ENCODE data around the gene CCL13. TPM values are rescaled to one million over a fixed set of nuclear protein-coding genes. Genes with fewer than 3 reads are reported as not detected.

Gene CCL13
- polyA plus RNA-seq, 1 of the 3 experiments (the other 2 are of a cell fraction) = not detected

GRCh38 chr17:34399725-34400124 lies 43.4 kb downstream of the CCL13 start:
- H2AFZ ChIP-seq (ENCODE audit: low read depth) = no peak overlapping the region
- H3F3A ChIP-seq (replicated peaks; ENCODE audit: insufficient read depth) = no peaks in the 10 kb centered on the region
- no peak for TF ChIP-seq RAD21 (IDR thresholded peaks at IDR 0.05; ENCODE audit: low read length)
- TF ChIP-seq POLR2AphosphoS5 (IDR thresholded peaks at IDR 0.05; ENCODE audit: low read depth, low read length) = no peak
- no peak for TF ChIP-seq NRF1 (IDR thresholded peaks at IDR 0.05; ENCODE audit: low read depth, low read length)
- TF ChIP-seq, protein P1, sequence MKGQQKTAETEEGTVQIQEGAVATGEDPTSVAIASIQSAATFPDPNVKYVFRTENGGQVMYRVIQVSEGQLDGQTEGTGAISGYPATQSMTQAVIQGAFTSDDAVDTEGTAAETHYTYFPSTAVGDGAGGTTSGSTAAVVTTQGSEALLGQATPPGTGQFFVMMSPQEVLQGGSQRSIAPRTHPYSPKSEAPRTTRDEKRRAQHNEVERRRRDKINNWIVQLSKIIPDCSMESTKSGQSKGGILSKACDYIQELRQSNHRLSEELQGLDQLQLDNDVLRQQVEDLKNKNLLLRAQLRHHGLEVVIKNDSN (IDR thresholded peaks at IDR 0.05; ENCODE audit: borderline replicate concordance, low read depth) = no peak
- TF ChIP-seq FOXJ3 (CRISPR knock-in tag; IDR thresholded peaks at IDR 0.05) = no peak
- TF ChIP-seq TEAD4 (IDR thresholded peaks at IDR 0.05; ENCODE audit: borderline replicate concordance, insufficient read depth) = no peak
- TF ChIP-seq MXI1 (IDR thresholded peaks at IDR 0.05; ENCODE audit: low read depth, low read length) = no peak
- no peak for TF ChIP-seq FOSL2 (IDR thresholded peaks at IDR 0.05; ENCODE audit: borderline replicate concordance, low read depth)
- no peak for TF ChIP-seq NFIC (IDR thresholded peaks at IDR 0.05; ENCODE audit: borderline replicate concordance)
- no peaks in the 10 kb centered on the region for H3K9me2 ChIP-seq
- H3K27me3 ChIP-seq (ENCODE audit: insufficient read depth) = no peaks in the 10 kb centered on the region
- H3K36me3 ChIP-seq (replicated peaks in 1 of 2; ENCODE audit: control insufficient read depth in 1 of 2, insufficient read depth in 2 of 2, low read length in 1 of 2) = no peaks in the 10 kb centered on the region
- no peak overlapping the region for H3K4me3 ChIP-seq (ENCODE audit: low read depth in 2 of 2, low read length in 1 of 2)
- 0% methylated on average over 1 of the region's 1 CpG for WGBS (ENCODE audit: low lambda C conversion rate)
- no peaks in the 10 kb centered on the region for H3K4me1 ChIP-seq (ENCODE audit: control insufficient read depth in 1 of 2, insufficient read depth in 2 of 2, low read depth in 1 of 2, low read length in 1 of 2)
- H3K9ac ChIP-seq = no peak overlapping the region
- ChIA-PET CTCF (interaction anchor here (0.6 to 3.8 kb wide), 6 partner anchors 11 to 199 kb away, joined by 3 to 16 read pairs (median 4); no protein-coding TSS in a partner anchor), POLR2A (no interaction called here)
- no peaks in the 10 kb centered on the region for H4K20me1 ChIP-seq (ENCODE audit: insufficient read depth)
- H3K79me2 ChIP-seq (ENCODE audit: insufficient read depth) = no peaks in the 10 kb centered on the region
- no peak overlapping the region for H3K4me2 ChIP-seq
- DNase-seq = no peak
- H3K27ac ChIP-seq (ENCODE audit: low read depth in 2 of 2, low read length in 1 of 2) = no peak overlapping the region
- no peaks in the 10 kb centered on the region for H3K9me3 ChIP-seq

GRCh38 chr17:34400301-34400931 lies 44.1 kb downstream of the CCL13 start:
- CTCF ChIA-PET = interaction anchor here (1.0 to 3.8 kb wide), 4 partner anchors 11 to 200 kb away, joined by 3 to 16 read pairs (median 6); no protein-coding TSS in a partner anchor

More at GRCh38 chr17:34400301-34400931, 44.1 kb downstream of the CCL13 start:
- Histone ChIP-seq H3K4me2 (no peak overlapping the region), H4K20me1 (ENCODE audit: insufficient read depth) (no peaks in the 10 kb centered on the region), H3K9me2 (no peaks in the 10 kb centered on the region), H3K36me3 (replicated peaks in 1 of 2; ENCODE audit: control insufficient read depth in 1 of 2, insufficient read depth in 2 of 2, low read length in 1 of 2) (no peaks in the 10 kb centered on the region), H3K9me3 (no peaks in the 10 kb centered on the region), H3F3A (replicated peaks; ENCODE audit: insufficient read depth) (no peaks in the 10 kb centered on the region), H3K9ac (no peak overlapping the region), H3K79me2 (ENCODE audit: insufficient read depth) (no peaks in the 10 kb centered on the region), H2AFZ (ENCODE audit: low read depth) (no peak overlapping the region), H3K4me1 (ENCODE audit: control insufficient read depth in 1 of 2, insufficient read depth in 2 of 2, low read depth in 1 of 2, low read length in 1 of 2) (no peaks in the 10 kb centered on the region), H3K27ac (ENCODE audit: low read depth in 2 of 2, low read length in 1 of 2) (no peak overlapping the region), H3K27me3 (ENCODE audit: insufficient read depth) (no peaks in the 10 kb centered on the region), H3K4me3 (ENCODE audit: low read depth in 2 of 2, low read length in 1 of 2) (no peak overlapping the region)
- POLR2A ChIA-PET = no interaction called here
- 42% methylated on average over 10 of the region's 10 CpGs for WGBS (ENCODE audit: low lambda C conversion rate)
- no peak for TF ChIP-seq JUND (IDR thresholded peaks at IDR 0.05)
- TF ChIP-seq TCF12 (IDR thresholded peaks at IDR 0.05) = no peak
- TF ChIP-seq MXI1 (IDR thresholded peaks at IDR 0.05; ENCODE audit: low read depth, low read length) = no peak
- no peak for TF ChIP-seq GATA2 (CRISPR knock-in tag; IDR thresholded peaks at IDR 0.05)
- no peak for TF ChIP-seq SIN3A (IDR thresholded peaks at IDR 0.05; ENCODE audit: borderline replicate concordance, low read depth, low read length)
- no peak for TF ChIP-seq PBX3 (IDR thresholded peaks at IDR 0.05)
- TF ChIP-seq GABPA (IDR thresholded peaks at IDR 0.05; ENCODE audit: low read depth) = no peak
- TF ChIP-seq RCOR1 (IDR thresholded peaks at IDR 0.05; ENCODE audit: low read length) = no peak
- no peak for TF ChIP-seq TEAD4 (IDR thresholded peaks at IDR 0.05; ENCODE audit: borderline replicate concordance, insufficient read depth)
- TF ChIP-seq RAD21 (IDR thresholded peaks at IDR 0.05; ENCODE audit: low read length) = no peak
- TF ChIP-seq FOXM1 (IDR thresholded peaks at IDR 0.05; ENCODE audit: low read depth) = no peak
- DNase-seq = no peak
